Measurements from ENCODE around the gene SHC1. TPM values are rescaled to one million over a fixed set of nuclear protein-coding genes. Genes with fewer than 3 reads are reported as not detected.

Gene SHC1
- total RNA-seq, 1 donor from 2014 or later: 155 TPM

DNA sequence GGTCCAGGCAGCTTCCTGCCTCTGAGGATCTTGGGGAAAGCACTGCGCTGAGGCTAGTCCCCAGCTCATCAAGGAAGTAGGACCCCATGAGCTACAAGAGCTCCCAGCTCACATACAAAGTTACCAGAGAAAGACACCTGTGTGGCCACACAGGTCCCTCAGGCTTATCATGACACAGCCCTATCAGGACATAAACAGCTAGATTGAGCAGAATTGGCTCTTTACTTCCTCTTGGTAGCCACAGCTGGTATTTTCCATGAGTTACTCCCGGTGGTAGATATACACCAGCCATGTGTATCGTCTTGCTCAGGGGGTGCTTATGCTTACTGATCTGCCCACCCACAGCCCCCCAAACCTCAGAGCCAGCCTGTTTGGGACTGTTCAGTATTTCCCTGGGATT is 24.0 kb upstream of the SHC1 start:
- DNase-seq: no peak
- no peak overlapping the region for H3K4me3 Mint-ChIP-seq (ENCODE audit: unreplicated experiment)

DNA sequence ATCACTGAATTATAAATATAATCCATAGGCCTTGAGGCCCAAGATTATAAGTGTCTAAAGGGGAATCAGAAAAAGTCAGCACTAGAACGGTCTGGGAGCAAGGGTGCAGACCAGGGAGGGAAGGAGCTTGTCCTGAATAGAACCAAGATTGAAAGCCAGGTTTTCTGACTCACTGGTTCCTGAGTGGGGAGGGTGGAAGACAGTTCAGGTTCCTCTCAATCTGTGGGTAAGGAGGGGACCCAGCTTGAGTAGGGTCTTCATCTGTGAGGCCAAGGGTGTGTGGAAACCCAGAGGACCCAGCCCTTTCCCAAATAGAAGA is 23.7 kb upstream of the SHC1 start:
- H3K4me1 Mint-ChIP-seq (ENCODE audit: low read depth, unreplicated experiment): peaks cover 3% of the 10 kb centered on the region
- peaks cover 5% of the 10 kb centered on the region for H3K27me3 Mint-ChIP-seq (ENCODE audit: unreplicated experiment)
- no peak overlapping the region for H3K27ac Mint-ChIP-seq (ENCODE audit: unreplicated experiment)
- peaks cover 3% of the 10 kb centered on the region for H3K9me3 Mint-ChIP-seq (ENCODE audit: unreplicated experiment)
- TF ChIP-seq, protein P1, sequence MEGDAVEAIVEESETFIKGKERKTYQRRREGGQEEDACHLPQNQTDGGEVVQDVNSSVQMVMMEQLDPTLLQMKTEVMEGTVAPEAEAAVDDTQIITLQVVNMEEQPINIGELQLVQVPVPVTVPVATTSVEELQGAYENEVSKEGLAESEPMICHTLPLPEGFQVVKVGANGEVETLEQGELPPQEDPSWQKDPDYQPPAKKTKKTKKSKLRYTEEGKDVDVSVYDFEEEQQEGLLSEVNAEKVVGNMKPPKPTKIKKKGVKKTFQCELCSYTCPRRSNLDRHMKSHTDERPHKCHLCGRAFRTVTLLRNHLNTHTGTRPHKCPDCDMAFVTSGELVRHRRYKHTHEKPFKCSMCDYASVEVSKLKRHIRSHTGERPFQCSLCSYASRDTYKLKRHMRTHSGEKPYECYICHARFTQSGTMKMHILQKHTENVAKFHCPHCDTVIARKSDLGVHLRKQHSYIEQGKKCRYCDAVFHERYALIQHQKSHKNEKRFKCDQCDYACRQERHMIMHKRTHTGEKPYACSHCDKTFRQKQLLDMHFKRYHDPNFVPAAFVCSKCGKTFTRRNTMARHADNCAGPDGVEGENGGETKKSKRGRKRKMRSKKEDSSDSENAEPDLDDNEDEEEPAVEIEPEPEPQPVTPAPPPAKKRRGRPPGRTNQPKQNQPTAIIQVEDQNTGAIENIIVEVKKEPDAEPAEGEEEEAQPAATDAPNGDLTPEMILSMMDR (IDR thresholded peaks at IDR 0.05; ENCODE audit: partially characterized antibody, unreplicated experiment): no peak
- no peak for DNase-seq
- H3K4me3 Mint-ChIP-seq (ENCODE audit: unreplicated experiment): no peak overlapping the region
- H3K36me3 Mint-ChIP-seq (ENCODE audit: unreplicated experiment): no peaks in the 10 kb centered on the region

More for the DNA sequence above, 24.0 kb upstream of the SHC1 start:
- TF ChIP-seq, protein P1 (IDR thresholded peaks at IDR 0.05; ENCODE audit: partially characterized antibody, unreplicated experiment): no peak
- Mint-ChIP-seq H3K4me1 (ENCODE audit: low read depth, unreplicated experiment) (peaks cover 4% of the 10 kb centered on the region), H3K9me3 (ENCODE audit: unreplicated experiment) (peaks cover 3% of the 10 kb centered on the region), H3K27ac (ENCODE audit: unreplicated experiment) (no peak overlapping the region), H3K36me3 (ENCODE audit: unreplicated experiment) (no peaks in the 10 kb centered on the region), H3K27me3 (ENCODE audit: unreplicated experiment) (peaks cover 5% of the 10 kb centered on the region)

DNA sequence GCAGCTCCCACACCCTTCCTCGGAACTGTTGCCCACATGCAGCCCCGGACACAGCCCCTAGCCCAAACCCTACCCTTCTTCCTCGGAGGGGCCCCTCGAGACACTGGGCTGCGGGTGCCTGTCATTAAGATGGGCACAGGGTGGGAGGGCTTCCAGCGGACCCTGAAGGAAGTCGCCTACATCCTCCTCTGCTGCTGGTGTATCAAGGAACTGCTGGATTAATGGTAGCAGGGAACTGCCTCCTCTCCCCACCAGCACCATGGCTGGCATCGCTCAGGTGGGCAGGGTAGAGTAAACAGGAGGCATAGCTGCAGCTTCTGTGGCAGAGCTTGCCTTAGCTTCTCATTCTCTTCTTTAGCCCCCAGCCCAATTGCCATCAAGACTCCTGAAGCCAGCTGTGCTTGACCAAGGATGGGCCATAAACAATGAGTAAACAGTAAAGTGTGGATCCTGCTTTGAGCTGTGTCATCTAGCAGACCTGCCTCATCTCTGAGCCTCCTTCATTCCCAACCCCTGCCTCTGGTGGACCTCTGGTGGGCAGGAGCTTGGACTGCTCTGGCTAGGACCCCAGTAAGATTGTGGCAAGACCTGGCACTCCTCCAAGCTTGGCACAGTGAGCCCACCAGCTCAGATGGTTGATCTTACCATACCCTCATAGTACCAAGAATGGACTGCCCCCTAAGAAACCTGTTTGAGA is 23.2 kb upstream of the SHC1 start, which contains the start of gene LENEP:
LENEP (plus strand) TSS at position 15 of the 697 bp plus-strand sequence; CDS start at position 37, 22 bp downstream.
- no peak within 1 kb of the TSS for H3K27ac Mint-ChIP-seq (ENCODE audit: unreplicated experiment)
- H3K4me3 Mint-ChIP-seq (ENCODE audit: unreplicated experiment): no peak within 1 kb of the TSS
- peaks cover 2% of the 10 kb centered on the region for H3K27me3 Mint-ChIP-seq (ENCODE audit: unreplicated experiment)
- H3K4me1 Mint-ChIP-seq (ENCODE audit: low read depth, unreplicated experiment): no peaks in the 10 kb centered on the region
- no peak for DNase-seq
- peaks cover 5% of the 10 kb centered on the region for H3K36me3 Mint-ChIP-seq (ENCODE audit: unreplicated experiment)
- peaks cover under 1% of the 10 kb centered on the region for H3K9me3 Mint-ChIP-seq (ENCODE audit: unreplicated experiment)
- TF ChIP-seq, protein P1 (IDR thresholded peaks at IDR 0.05; ENCODE audit: partially characterized antibody, unreplicated experiment): no peak

DNA sequence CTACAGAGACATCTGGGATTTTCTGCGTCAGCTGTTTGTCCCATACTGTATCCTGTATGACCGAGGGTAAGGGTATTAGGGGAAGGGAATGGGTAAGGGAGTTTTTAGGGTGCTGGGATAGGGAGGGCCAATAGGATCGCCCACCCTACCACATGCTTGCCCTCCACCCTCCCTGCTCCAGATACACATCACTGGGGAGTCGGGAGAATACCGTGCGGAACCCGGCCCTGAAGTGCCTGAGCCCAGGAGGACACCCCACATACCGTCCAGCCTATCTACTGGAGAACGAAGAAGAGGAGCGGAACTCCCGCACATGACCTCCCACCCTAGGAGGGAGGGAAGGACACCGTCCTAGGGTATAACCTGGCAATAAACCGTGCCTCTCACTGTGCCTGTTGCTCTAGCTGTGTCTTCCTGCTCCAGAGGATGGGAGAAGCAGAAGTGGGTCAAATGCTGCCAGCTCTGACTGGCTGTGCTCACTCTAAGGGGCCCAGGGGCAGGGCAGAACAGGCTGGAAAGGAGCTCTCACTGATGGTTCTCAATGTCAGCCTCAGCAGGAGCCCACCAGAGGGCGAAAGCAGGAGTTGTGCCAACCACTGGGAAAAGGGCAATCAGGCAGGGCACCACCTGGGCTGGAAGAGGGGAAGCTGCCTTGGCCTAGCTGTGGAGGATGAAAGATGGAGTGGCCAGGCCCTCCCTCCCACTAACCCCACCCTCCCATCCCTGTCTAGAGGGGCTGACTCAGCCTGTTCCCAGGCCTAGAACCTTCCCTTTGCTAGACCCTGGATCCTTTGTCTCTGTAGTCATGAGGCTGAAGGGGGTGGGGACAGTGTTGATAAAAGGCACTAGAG is 22.4 kb upstream of the SHC1 start:
- H3K4me1 Mint-ChIP-seq (ENCODE audit: low read depth, unreplicated experiment): peaks cover 3% of the 10 kb centered on the region
- H3K4me3 Mint-ChIP-seq (ENCODE audit: unreplicated experiment): no peak overlapping the region
- TF ChIP-seq, protein P1 (IDR thresholded peaks at IDR 0.05; ENCODE audit: partially characterized antibody, unreplicated experiment): no peak
- H3K27ac Mint-ChIP-seq (ENCODE audit: unreplicated experiment): no peak overlapping the region
- no peak for DNase-seq
- no peaks in the 10 kb centered on the region for H3K9me3 Mint-ChIP-seq (ENCODE audit: unreplicated experiment)
- H3K36me3 Mint-ChIP-seq (ENCODE audit: unreplicated experiment): peaks cover 5% of the 10 kb centered on the region
- peaks cover 5% of the 10 kb centered on the region for H3K27me3 Mint-ChIP-seq (ENCODE audit: unreplicated experiment)

DNA sequence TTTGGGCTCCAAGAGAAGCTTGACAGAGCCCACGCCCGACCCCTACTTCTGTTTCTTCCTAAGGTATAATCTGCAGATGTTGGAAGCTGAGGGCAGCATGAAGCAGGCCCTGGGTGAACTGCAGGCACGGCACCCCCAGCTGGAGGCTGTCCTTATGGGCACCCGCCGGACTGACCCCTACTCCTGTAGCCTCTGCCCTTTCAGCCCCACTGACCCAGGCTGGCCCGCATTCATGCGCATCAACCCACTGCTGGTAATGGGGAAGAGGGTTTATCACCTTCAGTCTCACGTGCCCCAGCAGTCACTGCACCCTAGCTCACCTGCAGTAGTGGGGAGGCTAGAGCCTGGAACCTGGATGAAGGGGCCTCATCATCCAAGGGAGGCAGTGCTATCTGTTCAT is 19.7 kb upstream of the SHC1 start:
- no peaks in the 10 kb centered on the region for H3K9me3 Mint-ChIP-seq (ENCODE audit: unreplicated experiment)
- DNase-seq: no peak
- peaks cover 5% of the 10 kb centered on the region for H3K27me3 Mint-ChIP-seq (ENCODE audit: unreplicated experiment)
- H3K27ac Mint-ChIP-seq (ENCODE audit: unreplicated experiment): no peak overlapping the region
- peaks cover 3% of the 10 kb centered on the region for H3K4me1 Mint-ChIP-seq (ENCODE audit: low read depth, unreplicated experiment)
- H3K4me3 Mint-ChIP-seq (ENCODE audit: unreplicated experiment): no peak overlapping the region
- TF ChIP-seq, protein P1 (IDR thresholded peaks at IDR 0.05; ENCODE audit: partially characterized antibody, unreplicated experiment): no peak
- peaks cover 5% of the 10 kb centered on the region for H3K36me3 Mint-ChIP-seq (ENCODE audit: unreplicated experiment)

Measured in glutamatergic neuron (in vitro differentiated cells).